ENCODE data around the gene TAGAP.
"Not testable (repeated sequence)": the region's sequence is repeated elsewhere in the genome, so short reads cannot be mapped to it uniquely, and the experiment has no call there.

The TAGAP gene

DNA sequence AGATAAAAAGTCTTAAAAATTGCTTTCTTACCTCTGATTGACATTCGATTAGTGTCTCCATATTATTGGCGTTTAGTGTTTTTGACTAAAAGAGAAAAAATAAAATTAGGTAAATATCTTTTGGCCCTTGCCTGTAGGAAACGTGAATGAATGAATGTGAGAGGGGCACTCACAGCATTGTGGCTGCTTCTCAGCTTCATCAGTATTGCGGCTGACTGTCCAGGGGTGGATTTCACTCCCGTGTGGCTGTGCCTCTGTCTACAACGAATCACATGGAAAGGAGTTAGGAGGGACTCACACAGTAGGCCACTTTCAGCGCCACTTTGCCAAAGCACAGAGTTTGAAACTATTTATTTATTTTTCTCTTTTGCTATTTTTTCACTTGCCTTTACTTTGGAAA lies 844 bp downstream of the TAGAP start:
- no peak for DNase-seq

DNA sequence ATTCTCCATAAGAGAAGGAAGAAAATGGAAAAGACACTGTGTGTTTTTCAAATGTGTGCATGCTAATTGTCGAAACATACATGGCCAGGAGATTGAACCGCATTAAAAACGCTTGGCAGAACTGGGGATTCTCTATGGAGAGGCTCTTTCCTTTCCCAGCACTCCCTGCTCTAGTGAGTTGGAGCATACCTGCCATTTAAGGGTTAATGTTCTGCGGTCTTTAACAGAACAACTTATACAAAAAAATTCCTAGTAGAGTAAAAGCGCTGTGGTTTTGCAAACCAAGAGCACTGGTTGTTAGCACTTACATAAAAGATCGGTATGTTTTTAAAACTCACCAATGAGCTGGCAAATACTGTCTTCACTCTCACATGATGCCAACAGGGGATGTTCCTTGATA lies 1.5 kb downstream of the TAGAP start:
- no peak for DNase-seq

DNA sequence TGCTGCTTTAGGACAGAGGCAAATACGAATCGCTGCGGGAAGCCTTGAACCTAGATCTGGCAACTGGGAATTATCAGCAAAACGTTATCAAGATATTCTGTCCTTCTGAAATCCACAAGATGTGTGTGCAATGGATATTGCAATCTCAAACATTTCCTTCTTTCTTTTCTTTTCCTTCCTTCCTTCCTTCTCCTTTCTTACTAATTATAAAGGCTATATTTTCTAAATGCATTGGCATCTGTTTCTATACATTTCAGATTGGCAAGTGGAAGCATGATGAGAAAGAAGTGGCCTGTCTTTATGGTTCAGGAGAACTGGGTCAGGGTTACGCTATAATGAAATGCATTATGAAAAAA lies 2.0 kb downstream of the TAGAP start:
- no peak for DNase-seq

DNA sequence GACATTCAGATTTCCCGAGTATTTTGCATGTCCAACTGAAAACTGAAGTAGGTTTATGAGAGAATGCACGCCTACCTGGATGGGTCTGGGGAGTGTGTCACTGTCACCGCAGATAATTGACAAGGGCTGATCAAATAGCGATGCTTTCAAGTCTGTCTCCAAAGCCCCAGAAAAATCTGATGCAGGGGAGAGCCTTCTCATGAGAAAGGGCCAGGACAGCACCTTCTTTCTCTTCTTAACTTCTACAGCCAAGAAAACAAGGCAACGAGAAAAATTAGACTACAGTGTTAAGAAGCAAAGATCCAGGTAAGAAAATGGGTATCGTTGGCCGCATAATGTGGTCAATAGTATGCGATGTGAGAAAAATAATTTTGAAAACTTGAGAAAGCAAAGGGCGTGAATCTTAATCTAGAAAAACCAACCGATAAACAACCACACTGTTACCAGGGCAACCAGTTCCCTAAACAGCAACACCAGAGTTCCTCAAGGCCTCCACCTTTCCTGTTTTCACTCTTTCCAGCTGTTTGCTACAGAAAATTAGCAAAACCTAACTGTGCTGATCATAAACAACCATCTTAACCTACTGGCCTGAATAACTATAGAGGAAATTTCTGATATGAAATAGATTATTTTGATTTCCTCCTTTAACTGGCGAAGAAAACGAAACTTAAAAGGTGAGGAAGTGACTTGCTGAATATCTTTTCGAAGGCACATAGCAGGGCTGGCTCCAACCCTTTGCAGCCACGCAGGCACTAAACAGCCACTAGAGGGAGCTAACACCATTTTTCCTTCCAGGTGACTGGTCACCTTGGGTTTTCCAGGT lies 2.6 kb downstream of the TAGAP start:
- peak; percentile 51 for DNase-seq

DNA sequence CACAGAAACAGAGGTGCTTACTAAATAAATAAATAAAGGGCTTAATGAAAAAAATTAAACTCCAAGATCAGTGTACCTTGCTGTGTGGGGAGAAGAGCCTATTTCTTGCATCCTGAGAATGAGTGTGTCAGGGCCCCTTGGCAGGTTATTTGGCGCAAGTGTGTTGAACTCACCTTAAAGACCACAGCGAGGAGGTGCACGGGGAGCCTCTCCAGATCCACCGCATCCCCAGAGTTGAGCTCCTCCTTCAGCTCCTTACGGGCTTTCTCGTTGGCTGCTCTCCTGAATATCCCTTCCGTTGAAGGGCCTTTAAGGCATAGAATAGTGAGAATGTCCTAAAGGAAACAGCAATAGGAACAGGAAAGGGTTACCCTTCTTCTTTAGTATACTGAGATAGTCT lies 3.6 kb downstream of the TAGAP start:
- no peak for DNase-seq

DNA sequence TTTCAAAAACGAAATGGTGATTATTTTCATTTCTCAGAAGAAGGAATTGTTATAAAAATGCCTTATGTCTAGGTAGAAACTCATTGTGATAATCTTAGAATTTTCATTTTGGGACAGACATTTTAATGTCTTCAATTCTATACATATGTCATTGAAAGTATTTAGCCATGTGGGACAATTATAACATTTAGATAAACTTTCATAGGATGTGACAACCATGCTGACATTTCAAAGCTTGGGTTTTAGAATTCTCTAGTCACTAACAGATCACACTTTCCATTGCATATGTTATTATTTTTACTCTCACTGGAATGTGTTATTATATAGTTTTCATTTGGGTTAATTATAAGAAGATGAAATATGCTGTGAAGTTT lies 4.9 kb downstream of the TAGAP start:
- DNase-seq, result no peak

DNA sequence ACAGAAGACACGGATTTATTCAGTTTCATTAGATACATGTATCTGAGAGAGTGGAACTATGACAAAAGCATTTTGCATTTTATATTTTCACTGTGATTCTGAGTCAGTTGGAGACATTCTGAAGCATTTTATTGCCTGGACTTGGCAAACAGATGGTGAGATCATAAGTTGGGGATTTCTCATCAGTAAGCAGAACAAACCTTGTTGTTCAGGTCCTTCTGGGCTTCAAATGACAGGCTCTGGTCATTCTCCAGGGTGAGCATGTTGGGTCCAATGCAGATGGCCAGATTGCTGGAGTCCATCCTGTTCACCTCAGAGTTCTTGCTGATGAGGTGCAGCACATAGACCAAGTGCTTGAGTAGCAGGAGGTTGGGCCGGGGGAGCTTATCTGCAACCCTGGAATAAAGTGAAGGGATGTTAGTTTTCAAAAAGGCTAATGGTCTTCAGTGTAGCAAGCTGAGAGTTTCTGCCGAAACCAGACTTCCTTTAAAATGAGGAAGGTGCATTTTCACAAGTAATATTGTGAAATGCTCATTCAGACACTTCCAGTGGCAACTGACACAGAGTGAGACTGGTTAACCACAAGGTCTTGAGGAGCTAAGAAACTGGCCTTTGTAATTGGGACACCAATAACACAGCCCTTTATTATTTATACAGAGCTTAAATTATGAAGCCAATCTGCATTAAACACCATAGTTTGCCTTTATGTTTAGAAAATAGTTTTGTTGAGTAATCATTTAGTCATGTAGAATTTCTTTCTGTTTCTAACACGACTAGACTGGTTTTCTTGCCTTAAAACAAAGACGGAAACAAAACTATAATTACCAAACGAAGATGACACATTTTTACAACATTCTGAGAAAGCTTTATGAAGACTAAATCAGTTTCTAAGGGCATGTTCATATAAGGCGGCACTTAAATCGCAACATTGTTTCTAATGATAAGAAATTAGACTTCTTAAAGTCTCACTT lies 5.6 kb downstream of the TAGAP start:
- DNase-seq, result no peak

DNA sequence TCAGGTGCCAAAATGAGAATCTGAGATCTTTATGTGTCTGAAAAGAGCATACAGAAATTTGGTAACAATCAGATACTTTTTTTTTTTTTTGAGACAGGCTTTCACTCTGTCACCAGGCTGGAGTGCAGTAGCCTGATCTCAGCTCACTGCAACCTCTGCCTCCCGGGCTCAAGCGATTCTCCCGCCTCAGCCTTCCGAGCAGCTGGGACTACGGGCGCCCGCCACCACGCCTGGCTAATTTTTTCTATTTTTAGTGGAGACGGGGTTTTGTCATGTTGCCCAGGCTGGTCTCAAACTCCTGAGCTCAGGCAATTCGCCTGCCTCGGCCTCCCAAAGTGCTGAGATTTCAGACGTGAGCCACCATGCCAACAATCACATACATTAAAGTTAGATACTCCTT lies 6.5 kb downstream of the TAGAP start:
- not testable (repeated sequence) for DNase-seq

DNA sequence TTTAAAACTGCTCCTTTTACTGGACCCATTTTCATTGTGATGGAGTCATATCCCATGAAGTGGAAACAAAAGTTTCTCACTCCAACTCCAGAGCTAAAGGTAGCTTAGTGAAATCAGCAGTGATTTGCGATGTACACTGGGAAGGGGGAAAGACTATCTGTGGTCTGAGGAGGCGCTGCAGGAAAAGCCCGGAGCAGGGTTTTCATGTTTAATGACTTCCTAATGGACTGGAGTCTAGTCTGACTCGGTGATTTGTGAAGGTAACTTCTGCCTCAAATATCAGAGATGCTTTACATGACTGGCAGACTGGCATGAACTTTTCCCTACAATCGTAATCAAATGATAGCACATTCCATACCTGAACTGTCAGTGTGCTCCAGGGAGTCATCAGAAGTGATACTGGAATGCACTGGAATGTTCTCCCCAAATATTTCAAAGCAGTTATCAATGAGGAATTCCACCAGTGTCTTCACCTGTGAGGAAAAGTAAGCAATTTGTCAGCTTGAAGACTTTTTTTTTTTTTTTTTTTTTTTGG lies 7.0 kb downstream of the TAGAP start:
- no peak for DNase-seq

DNA sequence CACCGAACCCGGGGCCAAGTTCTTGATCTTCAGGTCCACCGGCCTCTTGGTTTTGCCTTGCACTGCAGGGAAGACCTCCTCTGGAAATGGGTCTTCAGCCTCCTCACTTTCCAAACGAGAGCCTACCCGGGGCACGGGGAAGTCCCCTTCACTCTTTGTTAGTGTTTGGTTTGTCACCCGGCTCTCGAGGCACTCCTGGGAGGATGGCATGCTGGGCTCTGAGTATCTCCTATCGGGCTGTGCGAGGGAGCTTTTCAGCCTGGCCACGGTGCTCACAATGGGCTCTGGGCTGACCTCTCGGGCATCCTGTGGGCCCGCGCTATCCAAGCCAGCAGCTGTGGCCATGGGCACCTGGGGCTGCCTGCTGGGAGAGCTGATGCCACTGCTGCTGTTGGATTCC lies 8.1 kb downstream of the TAGAP start:
- no peak for DNase-seq

DNA sequence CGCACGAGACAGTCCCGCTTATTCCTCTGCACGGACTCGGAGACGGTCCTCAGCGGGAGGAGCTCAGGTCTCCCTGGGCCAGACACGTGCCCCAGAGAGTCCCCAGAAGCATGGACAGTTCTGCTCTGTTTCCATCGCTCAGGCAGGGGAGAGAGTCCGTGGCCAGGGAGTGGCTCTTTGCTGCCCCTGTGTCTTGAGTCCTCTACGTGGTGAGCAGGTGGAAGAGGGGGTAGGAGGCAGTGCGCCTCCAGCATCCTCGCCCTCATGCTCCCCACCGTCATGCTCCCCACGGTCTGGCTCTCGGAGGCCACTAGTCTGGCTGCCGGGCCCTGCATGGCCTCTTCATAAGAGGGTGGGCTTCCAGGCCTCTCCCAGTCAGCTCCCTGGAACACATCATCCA lies 8.9 kb downstream of the TAGAP start:
- DNase-seq, result no peak

DNA sequence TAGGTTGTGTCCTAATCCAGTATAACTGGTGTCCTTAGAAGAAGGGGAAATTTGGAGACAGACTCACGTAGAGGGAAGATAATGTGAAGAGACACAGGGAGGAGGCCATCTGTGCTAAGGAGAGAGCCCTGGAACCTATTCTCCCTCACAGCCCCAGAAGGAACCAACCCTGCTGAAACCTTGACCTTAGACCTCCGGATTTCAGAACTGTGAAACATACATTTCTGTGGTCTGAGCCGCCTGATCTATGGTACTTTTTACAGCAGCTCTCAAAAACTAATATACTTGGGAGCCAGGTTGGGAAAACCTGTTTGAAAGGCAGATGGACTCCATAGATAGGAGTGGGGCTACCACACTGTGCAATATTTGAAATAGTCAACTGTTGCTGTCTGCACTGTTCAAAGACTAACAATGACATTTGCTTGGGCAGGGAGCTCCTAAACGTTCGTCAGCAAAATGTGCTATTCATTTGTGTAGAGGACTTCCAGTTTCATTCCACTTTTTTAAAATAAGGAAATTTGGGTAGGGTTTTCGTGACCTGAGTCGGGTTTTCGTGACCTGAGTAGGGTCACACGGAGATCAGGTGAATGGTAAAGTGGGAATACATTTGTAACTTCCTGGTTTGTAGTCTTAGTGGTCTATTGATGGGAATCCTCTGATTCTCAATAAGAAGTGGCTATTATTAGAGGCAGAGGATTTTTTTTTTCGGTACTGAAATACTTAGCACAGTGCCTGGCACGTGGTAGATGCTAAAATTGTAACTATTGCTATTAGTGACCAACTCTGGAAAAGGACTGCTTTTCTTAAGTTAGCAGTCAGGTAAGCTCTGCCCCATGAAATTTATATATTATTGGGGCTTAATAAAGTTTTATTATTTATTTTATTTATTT lies 11.4 kb downstream of the TAGAP start:
- no peak for DNase-seq

DNA sequence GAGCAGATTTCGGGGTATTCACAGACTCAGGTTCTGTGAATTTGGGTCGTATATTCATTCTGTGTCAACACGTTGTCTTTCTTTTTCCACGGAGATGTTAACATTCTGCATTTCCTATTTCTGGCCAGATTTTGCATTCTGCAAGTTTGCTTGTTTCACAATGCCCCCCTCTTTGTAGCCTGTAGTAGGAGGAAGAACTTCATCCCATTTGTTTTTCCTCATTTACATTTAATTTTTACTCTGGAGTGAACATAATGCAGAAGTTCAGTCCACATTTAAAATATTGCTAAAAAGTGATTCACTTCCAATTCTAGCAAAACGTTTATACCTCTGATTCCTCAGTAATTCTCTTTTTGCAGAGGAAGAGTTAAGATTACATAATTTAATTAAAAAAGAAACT lies 12.9 kb downstream of the TAGAP start:
- no peak for DNase-seq

DNA sequence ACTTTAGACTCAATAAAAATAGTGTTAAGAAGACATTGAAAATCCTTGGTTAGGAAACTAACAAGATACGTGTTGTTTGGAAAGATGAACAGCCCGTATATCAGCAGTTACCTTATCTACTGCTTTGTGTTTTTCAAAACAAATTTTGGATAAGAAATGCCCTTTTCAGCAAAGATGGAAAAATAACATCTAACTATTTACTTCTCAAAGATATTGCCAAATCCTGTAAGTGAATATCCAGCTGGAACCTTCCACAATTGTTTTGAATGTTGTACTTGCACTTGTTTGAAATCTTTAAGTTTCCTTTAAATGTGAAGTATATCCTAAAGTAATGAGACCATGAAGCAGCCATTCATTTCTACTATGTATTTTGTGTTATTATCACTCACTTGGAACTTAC lies 14.6 kb downstream of the TAGAP start:
- DNase-seq, result no peak

DNA sequence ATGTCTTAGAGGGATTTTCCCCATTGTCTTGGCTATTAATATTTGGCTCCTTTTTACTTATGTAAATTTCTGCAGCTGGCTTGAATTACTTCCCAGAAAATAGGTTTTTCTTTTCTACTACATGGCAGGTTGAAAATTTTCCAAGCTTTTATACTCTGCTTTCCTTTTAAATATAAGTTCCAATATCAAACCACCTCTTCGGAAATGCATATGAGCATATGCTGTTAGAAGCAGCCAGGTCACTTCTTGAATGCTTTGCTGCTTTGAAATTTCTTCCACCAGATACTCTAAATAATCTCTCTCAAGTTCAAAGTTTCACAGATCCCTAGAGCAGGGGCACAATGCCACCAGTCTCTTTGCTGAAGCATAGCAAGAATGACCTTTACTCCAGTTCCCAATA lies 19.6 kb downstream of the TAGAP start:
- not testable (repeated sequence) for DNase-seq

DNA sequence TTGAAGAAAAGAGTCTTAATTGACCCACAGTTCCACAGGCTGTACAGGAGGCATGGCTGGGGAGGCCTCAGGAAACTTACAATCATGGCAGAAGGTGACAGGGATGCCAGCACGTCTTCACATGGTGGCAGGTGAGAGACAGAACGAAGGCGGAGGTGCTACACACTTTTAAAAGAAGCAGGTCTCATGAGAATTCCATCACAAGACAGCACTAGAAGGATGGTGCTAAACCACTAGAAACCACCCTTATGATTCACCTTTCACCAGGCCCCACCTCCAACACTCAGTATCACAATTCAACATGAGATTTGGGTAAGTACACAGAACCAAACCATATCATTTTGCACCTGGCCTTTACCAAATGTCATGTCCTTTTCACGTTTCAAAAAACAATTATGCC lies 20.9 kb downstream of the TAGAP start:
- no peak for DNase-seq

DNA sequence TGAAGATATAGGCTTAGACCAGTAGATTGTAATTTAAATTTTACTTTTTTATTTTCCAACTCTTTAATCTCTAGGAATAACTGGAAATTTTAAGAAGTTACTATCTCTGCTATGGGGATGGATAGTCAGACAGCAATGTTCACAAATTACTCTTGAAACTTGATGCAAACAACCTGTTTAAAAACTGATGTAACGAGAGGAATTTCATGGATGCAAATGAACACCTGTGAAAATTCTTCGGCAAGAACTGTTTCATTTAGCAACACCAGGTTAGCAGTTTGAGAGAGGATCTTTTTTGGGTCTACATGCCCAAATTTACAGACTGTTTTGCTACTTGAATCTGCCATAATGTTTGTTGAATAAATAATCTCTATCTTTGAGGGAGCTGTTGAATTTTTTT lies 24.8 kb downstream of the TAGAP start:
- DNase-seq, result no peak

DNA sequence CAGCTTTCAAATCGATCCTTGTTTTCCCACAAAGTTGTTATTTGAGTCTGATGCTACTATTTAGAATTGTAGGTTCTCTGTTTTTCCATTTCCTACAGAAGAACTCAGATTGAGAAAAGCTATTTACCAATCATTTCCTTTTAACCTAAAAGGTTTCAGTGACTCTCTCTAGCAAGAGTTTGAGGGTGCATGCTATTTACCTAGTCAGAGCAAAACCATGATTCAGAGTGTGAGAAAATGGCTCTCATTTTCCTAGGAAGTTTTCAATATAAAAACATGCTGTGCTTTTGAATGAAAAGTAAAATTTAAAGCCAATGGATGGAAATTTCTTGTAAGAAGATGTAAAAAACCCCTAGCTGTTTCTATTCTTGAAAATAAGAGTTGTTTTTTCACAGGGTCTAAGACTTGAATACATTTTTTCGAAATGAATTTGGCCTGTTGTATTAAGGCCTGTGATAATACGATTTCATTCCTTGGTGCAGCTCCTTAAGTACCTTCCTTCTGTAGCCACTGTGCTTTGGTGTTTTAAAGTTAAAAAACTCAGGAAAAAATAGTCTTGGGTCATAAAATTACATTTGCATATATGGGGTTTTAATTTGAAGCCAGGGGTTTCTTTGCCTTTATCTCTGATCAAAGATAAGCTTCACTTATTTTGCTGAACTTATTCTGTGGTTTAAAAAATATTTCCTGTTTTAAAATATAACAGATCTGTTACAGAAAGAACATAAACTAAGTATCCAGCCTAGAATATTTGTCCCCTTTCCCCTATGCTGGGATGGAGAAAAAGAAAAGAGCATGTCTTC lies 26.8 kb downstream of the TAGAP start:
- no peak for DNase-seq

DNA sequence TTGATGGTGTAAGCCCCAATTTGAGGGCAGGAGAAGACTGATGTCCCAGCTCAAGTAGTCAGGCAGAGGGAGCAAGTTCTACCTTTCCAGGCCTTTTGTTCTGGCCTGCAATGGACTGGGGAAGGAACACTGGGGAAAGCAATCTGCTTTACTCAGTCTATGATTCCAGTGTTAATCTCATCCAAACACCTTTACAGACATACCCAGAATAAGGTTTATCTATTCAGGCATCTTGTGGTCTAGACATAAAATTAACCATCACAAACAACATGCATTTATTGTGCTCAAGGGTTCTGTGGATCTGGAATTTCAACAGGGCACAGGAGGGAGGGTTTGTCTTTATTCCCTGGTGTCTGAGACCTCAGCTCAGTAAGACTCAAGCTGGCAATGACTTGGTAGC lies 30.4 kb downstream of the TAGAP start:
- DNase-seq, result no peak

DNA sequence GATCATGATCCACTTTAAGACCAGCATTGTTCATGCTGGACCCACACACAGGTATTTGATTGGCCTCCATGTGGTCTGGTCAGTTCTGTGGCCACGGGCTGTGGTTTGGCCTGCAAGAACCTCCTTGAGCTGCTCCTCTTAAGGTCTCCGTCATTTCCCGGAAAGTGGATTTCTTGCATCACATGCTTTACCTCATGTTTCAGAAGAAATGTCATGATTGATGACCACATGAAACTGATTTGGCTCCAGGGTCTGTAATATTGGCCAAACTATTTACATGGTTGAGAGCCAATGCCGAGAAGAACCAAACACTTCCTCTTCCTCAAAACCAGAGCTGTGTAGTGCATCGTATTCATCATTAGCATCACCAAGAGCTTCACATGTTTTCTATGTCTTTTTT lies 31.6 kb downstream of the TAGAP start:
- DNase-seq, result no peak

DNA sequence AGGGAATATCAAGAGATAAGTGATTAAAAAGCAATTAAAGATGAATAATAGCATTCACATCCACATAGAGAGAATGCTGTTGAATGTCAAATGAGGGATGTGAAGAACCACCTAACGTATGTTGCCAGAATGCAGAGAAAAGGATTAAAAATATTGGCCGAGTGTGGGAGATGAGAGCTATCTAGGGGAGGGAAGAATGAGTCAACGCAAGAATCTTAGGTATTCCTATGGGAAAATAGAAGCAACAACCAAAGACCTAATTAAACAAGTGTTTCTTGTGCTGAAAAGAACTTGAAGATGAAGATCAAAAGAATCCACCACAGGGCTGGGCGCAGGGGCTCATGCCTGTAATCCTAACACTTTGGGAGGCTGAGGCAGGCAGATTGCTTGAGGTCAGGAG lies 32.6 kb downstream of the TAGAP start:
- no peak for DNase-seq

DNA sequence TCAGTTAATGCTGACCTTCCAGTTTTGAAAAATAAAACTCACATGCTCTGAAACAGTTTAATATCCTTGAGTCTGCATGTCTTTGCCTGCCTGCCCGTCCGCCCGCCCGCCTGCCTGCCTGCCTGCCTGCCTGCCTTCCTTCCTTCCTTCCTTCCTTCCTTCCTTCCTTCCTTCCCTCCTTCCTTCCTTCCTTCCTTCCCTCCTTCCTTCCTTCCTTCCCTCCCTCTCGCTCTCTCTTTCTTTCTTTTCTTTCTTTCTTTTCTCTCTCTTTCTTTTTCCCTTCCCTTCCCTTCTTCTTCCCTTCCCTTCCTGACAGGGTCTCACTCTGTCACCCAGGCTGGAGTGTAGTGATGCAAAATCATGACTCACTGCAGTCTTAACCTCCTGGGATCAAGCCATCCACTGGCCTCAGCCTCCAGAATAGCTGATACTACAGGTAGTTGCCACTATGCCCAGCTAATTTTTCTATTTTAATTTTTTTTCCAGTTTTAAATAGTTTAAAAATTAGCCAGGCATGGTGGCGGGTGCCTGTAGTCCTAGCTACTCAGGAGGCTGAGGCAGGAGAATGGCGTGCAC lies 34.7 kb downstream of the TAGAP start:
- not testable (repeated sequence) for DNase-seq

Data from 8988T (cell line).